ENCODE results near the gene LITAF.

GRCh38 chr16:11613381-11614303, 26.9 kb upstream of the LITAF start:
- TF ChIP-seq, protein P1, sequence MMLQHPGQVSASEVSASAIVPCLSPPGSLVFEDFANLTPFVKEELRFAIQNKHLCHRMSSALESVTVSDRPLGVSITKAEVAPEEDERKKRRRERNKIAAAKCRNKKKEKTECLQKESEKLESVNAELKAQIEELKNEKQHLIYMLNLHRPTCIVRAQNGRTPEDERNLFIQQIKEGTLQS (IDR thresholded peaks at IDR 0.05): no peak
- TF ChIP-seq CTCF (IDR thresholded peaks at IDR 0.05; ENCODE audit: low read depth, low read length, missing input control) (no peak), EGR1 (IDR thresholded peaks at IDR 0.05; ENCODE audit: low read depth in 2 of 2) (no peak), HNF4A (conservative IDR thresholded peaks at IDR 0.05) (no peak), GABPA (IDR thresholded peaks at IDR 0.05 in 1 of 2, conservative IDR thresholded peaks at IDR 0.05 in 1 of 2) (no peak), TAF1 (conservative IDR thresholded peaks at IDR 0.05) (no peak), YY1 (IDR thresholded peaks at IDR 0.05) (no peak)
- TF ChIP-seq, protein P2, sequence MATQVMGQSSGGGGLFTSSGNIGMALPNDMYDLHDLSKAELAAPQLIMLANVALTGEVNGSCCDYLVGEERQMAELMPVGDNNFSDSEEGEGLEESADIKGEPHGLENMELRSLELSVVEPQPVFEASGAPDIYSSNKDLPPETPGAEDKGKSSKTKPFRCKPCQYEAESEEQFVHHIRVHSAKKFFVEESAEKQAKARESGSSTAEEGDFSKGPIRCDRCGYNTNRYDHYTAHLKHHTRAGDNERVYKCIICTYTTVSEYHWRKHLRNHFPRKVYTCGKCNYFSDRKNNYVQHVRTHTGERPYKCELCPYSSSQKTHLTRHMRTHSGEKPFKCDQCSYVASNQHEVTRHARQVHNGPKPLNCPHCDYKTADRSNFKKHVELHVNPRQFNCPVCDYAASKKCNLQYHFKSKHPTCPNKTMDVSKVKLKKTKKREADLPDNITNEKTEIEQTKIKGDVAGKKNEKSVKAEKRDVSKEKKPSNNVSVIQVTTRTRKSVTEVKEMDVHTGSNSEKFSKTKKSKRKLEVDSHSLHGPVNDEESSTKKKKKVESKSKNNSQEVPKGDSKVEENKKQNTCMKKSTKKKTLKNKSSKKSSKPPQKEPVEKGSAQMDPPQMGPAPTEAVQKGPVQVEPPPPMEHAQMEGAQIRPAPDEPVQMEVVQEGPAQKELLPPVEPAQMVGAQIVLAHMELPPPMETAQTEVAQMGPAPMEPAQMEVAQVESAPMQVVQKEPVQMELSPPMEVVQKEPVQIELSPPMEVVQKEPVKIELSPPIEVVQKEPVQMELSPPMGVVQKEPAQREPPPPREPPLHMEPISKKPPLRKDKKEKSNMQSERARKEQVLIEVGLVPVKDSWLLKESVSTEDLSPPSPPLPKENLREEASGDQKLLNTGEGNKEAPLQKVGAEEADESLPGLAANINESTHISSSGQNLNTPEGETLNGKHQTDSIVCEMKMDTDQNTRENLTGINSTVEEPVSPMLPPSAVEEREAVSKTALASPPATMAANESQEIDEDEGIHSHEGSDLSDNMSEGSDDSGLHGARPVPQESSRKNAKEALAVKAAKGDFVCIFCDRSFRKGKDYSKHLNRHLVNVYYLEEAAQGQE (IDR thresholded peaks at IDR 0.05): no peak
